AG10803 (cell line): Measurements from ENCODE around the gene INTS4.
"Not testable (repeated sequence)": the region's sequence is repeated elsewhere in the genome, so short reads cannot be mapped to it uniquely, and the experiment has no call there.

ENCODE experiments used
- DNase-seq: peaks from one replicate; pipeline ENCODE4 v3.0.0; 2010; ENCODE audit warnings: low read depth
- H3K4me3 ChIP-seq: 2 replicates; pipeline ENCODE4 v1.5.1; 2011; ENCODE audit warnings: mild to moderate bottlenecking, low read length, control low read depth
- CTCF ChIP-seq: conservative IDR thresholded peaks from 2 replicates; pipeline ENCODE4 v1.5.1; 2011; ENCODE audit warnings: mild to moderate bottlenecking, low read length, control low read depth, inconsistent platforms

Gene INTS4

DNA sequence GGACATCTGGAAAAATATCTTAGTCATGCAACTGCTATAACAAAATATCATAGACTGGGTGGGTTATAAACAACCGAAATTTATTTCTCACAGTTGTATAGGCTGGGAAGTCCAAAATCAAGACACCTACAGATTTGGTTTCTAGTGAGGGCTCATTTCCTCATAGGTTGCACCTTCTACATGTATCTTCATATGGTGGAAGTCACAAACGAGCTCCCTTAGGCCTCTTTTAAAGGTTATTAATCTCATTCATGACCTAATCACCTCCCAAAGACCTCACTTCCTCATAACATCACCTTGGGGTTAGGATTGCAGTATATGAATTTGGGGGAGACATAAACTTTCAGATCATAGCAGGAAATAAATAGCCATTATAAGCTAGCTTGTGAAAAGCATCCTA, 85.2 kb downstream of the INTS4 start:
- no peak for TF ChIP-seq CTCF
- no peak overlapping the region for H3K4me3 ChIP-seq
- DNase-seq, result no peak

DNA sequence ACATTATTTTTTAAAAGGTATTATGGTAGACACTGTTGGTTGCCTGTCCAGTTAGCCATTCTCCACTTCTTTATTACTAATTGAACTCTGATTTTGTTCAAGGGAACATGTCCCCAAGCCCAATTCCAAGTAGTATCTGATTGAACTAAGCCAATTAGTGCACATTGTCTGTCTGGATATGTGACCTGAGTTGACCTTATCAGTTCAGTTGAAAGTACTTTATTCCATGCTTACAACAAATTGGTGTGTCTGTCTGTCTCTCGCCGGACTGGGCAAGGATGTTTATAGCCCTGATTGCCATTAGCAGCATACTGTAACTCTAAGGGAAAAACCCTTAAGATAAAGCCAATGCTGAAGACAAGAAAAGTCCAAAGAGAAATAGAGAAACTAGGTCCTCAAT, 85.6 kb downstream of the INTS4 start:
- TF ChIP-seq CTCF, result no peak
- DNase-seq, result no peak
- no peak overlapping the region for H3K4me3 ChIP-seq

GRCh38 chr11:77894949-77895348, 99.5 kb downstream of the INTS4 start:
- not testable (repeated sequence) for H3K4me3 ChIP-seq, DNase-seq

GRCh38 chr11:77891703-77892102, 102.8 kb downstream of the INTS4 start:
- not testable (repeated sequence) for H3K4me3 ChIP-seq, DNase-seq

DNA sequence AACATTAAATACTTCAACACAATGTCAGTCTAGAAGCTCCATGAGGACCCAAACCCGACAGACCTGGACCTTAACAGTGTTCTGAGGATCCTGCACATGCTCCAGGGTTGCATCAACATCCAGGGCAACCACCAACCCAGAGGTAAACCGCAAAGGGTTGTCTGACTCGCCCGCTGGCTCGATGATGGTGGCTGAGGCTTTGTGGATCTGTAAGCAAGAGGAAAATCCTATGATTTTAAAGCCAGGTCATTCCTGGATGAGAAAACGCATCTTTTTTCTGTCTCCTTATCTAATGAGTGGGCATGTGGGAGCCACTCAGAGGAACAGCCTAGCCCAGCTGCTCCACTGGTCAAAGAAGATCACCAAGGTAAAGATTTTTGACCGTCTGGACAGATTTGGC, 103.2 kb downstream of the INTS4 start:
- not testable (repeated sequence) for DNase-seq

DNA sequence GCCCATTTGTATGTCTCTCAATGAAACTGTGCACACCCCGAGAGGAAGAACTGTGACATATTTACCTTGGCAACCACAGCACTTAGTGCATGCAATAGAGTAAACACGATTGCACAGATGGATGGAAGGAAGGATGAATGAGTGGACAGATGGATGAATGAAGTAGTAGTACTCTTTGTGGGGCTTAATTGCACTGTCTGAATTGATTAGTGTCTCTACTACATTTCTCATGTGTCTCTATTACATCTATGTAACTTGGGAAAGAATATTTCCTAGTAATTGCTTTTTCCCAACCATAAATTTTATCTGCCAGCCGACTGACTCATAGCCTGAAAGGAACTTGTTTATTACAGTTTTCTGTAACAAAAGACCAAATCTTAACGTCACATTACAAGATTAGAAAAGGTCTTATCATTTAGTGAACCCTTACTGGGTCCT, 103.8 kb downstream of the INTS4 start:
- not testable (repeated sequence) for H3K4me3 ChIP-seq
- peak; percentile 10 for DNase-seq

More for the DNA sequence above, 103.2 kb downstream of the INTS4 start:
- not testable (repeated sequence) for H3K4me3 ChIP-seq

GRCh38 chr11:77890100-77890614, 104.3 kb downstream of the INTS4 start:
- not testable (repeated sequence) for H3K4me3 ChIP-seq, DNase-seq

GRCh38 chr11:77889045-77889444, 105.4 kb downstream of the INTS4 start:
- H3K4me3 ChIP-seq, DNase-seq: not testable (repeated sequence)

- peak; percentile 55 for DNase-seq
- no peak overlapping the region for H3K4me3 ChIP-seq
- TF ChIP-seq CTCF, result no peak
Observed at GRCh38 chr11:77886401-77886800, 108.1 kb downstream of the INTS4 start.

GRCh38 chr11:77884829-77885190, 109.7 kb downstream of the INTS4 start:
- TF ChIP-seq CTCF, result no peak
- no peak for DNase-seq
- H3K4me3 ChIP-seq, result no peak overlapping the region
